Fibroblast of pulmonary artery (primary cell): Measurements from ENCODE around the gene POLQ.
A peak's percentile ranks its signal among the peaks of the same experiment; 100 is the strongest.

Experiments used
- DNase-seq: peaks from one replicate; pipeline ENCODE4 v3.0.0-alpha.2; 2010; ENCODE audit warnings: low read depth
- H3K4me3 ChIP-seq: replicated peaks from 2 replicates; pipeline ENCODE4 v1.5.1; 2011; ENCODE audit warnings: low read depth, mild to moderate bottlenecking, control low read depth, low read length, moderate library complexity
- TF ChIP-seq, protein P1 (sequence below): IDR thresholded peaks from 2 replicates; pipeline ENCODE4 v1.5.1; 2011; ENCODE audit warnings: mild to moderate bottlenecking, control low read depth, low read length, inconsistent platforms; ENCODE audit errors: missing control alignments

Gene POLQ

DNA sequence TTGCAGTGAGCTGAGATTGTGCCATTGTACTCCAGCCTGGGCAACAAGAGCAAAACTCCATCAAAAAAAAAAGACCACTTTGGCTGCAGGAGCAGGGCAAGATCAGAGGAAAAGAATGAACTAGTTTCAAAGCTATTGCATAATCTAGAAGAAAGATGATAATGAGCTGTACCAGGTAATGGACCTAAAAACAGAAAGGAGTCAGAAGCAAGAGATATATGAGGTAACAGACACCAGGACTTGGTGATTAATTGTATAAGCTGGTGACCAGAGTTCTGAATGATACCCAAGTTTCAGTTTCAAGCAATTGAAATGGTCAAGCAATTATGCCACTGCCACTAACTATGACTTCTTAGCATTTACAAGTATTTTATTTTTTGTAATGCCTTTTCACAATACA is 2.9 kb downstream of the POLQ start:
- TF ChIP-seq, protein P1, sequence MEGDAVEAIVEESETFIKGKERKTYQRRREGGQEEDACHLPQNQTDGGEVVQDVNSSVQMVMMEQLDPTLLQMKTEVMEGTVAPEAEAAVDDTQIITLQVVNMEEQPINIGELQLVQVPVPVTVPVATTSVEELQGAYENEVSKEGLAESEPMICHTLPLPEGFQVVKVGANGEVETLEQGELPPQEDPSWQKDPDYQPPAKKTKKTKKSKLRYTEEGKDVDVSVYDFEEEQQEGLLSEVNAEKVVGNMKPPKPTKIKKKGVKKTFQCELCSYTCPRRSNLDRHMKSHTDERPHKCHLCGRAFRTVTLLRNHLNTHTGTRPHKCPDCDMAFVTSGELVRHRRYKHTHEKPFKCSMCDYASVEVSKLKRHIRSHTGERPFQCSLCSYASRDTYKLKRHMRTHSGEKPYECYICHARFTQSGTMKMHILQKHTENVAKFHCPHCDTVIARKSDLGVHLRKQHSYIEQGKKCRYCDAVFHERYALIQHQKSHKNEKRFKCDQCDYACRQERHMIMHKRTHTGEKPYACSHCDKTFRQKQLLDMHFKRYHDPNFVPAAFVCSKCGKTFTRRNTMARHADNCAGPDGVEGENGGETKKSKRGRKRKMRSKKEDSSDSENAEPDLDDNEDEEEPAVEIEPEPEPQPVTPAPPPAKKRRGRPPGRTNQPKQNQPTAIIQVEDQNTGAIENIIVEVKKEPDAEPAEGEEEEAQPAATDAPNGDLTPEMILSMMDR: no peak
- H3K4me3 ChIP-seq: no peak overlapping the region
- DNase-seq: no peak

DNA sequence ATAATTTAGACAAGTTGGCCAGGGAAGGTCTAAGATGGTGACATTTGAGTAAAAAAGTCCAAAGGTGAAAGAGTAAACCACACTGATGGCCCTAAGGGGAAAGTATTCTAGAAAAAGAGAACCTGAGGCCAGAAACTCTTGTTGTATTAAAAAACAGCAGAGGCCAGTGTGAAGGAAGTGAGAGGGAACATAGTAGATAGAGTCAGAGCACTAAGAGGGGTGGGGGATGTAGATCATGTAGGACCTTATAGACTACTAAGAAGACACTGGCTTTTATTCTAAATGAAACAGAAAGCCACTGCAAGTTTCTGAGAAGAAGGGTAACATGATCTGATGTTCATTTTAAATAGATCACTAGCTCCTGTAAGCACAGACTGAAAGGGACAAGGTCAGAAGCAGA is 14.5 kb downstream of the POLQ start:
- TF ChIP-seq, protein P1: no peak
- DNase-seq: no peak
- H3K4me3 ChIP-seq: no peak overlapping the region

DNA sequence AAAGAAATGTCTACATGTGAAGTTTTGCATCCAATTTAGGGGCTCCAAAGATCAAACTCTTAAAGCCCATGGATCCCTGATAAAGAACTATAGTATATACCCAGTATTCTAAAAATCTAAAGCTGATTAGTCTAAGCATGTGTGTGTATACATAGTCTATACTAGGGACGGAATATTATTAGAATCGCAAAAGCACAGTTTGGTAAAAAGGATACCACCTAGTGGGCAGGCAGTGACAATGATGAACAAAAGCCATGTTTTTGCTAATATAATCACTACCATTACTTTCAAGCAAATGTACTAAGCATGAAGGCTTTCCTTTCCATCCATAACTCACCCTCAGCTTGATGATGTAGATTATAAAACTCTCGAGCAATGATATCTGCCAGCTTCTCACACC is 16.5 kb downstream of the POLQ start:
- TF ChIP-seq, protein P1: peak; percentile 71
- peak; percentile 53 for DNase-seq
- no peak overlapping the region for H3K4me3 ChIP-seq

DNA sequence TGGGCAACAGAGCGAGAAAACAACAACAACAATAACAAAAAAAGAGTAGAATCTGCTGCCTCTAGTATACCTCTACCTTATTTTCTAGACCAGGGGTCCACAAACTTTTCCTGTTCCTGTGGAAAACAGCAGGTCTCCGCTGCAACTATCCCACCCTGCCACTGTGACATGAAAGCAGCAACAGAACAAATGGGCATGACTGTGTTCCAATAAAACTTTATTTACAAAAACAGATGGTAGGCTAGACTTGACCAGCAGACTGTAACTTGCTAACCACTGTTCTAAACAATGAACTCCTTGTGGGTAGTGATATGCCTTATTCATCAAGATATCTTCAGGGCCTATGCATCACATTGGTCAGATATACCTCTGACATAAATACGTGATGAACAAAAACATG is 25.3 kb downstream of the POLQ start:
- no peak overlapping the region for H3K4me3 ChIP-seq
- DNase-seq: no peak
- TF ChIP-seq, protein P1: no peak

DNA sequence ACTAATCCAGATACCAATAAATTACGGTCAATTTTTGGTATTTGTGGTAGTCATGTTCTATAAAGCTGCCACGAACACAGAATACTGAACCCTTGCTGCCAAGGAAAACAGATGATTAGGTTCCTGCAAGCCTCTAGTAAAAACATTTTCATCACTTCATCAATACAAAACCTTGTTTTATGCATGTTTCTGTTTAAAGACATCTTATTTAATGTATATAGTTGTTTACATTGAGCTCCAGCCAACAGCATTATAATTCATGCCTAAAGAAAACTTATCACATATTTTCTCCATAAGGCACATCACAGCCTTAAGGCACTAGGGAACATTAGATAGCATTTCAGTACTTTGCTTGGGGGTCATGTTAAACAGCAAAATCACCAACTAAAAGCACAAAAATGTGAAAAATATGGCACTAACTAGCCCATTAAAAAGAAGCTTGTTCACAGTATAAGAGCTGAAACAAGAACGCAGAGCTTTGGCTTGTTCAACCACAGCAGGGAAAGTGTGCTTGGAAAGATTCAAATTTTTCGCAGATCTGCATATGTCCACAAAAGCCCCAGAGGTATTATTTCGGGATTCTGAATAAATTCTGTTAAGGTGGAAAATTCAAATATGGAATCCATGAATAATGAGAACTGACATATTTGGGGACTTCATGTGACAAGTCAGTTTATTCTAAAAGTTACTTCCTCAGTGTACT is 27.7 kb downstream of the POLQ start:
- no peak overlapping the region for H3K4me3 ChIP-seq
- DNase-seq: no peak
- TF ChIP-seq, protein P1: no peak

DNA sequence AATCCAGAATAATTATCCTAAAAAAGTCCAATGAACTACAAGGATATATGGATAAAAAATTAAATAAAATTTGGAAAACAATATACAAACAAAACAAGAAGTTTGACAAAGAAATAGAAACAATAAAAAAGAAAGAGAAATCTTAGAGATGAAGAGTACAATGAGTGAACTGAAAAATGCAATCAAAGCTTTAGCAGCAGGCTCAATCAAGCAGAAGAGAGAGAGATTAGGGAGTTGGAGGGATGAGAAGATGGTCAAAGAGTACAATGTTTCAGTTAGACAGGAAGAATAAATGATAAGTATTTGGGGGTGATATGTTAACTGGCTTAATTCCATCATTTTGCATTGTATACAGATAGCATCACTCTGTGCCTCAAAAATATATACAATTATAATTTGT is 29.9 kb downstream of the POLQ start:
- no peak overlapping the region for H3K4me3 ChIP-seq
- DNase-seq: no peak
- TF ChIP-seq, protein P1: no peak

DNA sequence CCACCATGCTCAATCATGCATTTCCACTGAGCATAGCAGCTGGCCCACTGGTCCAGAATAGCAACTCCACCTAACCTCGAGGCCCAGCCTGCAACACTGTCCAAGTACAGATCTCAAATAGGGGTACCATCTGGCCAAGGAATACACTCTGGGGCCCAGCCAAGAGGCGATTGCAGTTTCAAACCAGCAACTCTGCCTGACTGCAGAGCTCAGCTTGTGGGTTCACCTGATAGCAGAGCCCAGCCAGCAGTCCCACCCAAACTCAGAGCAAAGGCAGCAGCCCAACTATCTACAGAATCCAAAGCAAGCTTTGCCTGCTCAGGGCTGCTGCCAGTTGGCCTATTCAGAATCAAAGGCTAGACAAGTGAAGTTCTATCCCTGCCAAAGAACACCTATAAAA is 30.5 kb downstream of the POLQ start:
- no peak for DNase-seq
- TF ChIP-seq, protein P1: no peak
- H3K4me3 ChIP-seq: no peak overlapping the region
